Nephron progenitor cell (in vitro differentiated cells): ENCODE data around the gene PLIN1.

Experiments used
- DNase-seq: peaks from one replicate; pipeline ENCODE4 v3.0.0; 2021
- H3K27ac Mint-ChIP-seq: 2 replicates; pipeline ENCODE4 v1.8.0; 2021; ENCODE audit warnings: mild to moderate bottlenecking, moderate library complexity, mixed read lengths
- H3K27me3 Mint-ChIP-seq: 2 replicates; pipeline ENCODE4 v1.8.0; 2021; ENCODE audit warnings: mild to moderate bottlenecking, low read depth, mixed read lengths; ENCODE audit not compliant: poor library complexity
- H3K36me3 Mint-ChIP-seq: 2 replicates; pipeline ENCODE4 v1.8.0; 2021; ENCODE audit warnings: low read depth, mixed read lengths
- H3K4me1 Mint-ChIP-seq: 2 replicates; pipeline ENCODE4 v1.8.0; 2021; ENCODE audit warnings: mixed read lengths
- H3K4me3 Mint-ChIP-seq: 2 replicates; pipeline ENCODE4 v1.8.0; 2021; ENCODE audit warnings: mild to moderate bottlenecking, moderate library complexity, mixed read lengths
- H3K9me3 Mint-ChIP-seq: 2 replicates; pipeline ENCODE4 v1.8.0; 2021; ENCODE audit warnings: mild to moderate bottlenecking, moderate library complexity, mixed read lengths
- CTCF ChIP-seq: fragments of 200-600 bp; sonication (generic); IDR thresholded peaks from 2 replicates; pipeline ENCODE4 v1.5.0; 2021; ENCODE audit warnings: antibody characterized with exemption

PLIN1 gene

GRCh38 chr15:89677381-89677780 is 1.8 kb downstream of the PLIN1 start:
- H3K9me3 Mint-ChIP-seq, result no peaks in the 10 kb centered on the region
- TF ChIP-seq CTCF, result no peak
- H3K27ac Mint-ChIP-seq, result no peak overlapping the region
- peaks cover 32% of the 10 kb centered on the region for H3K27me3 Mint-ChIP-seq
- H3K4me3 Mint-ChIP-seq, result no peak overlapping the region
- no peaks in the 10 kb centered on the region for H3K36me3 Mint-ChIP-seq
- no peak for DNase-seq
- H3K4me1 Mint-ChIP-seq, result peaks cover 32% of the 10 kb centered on the region

GRCh38 chr15:89675606-89676005 is 3.6 kb downstream of the PLIN1 start:
- no peak for DNase-seq

GRCh38 chr15:89674526-89674925 is 4.6 kb downstream of the PLIN1 start:
- no peak for DNase-seq
- peaks cover 31% of the 10 kb centered on the region for H3K27me3 Mint-ChIP-seq
- H3K4me1 Mint-ChIP-seq, result peaks cover 19% of the 10 kb centered on the region
- no peaks in the 10 kb centered on the region for H3K9me3 Mint-ChIP-seq
- no peak overlapping the region for H3K27ac Mint-ChIP-seq
- H3K4me3 Mint-ChIP-seq, result no peak overlapping the region
- no peak for TF ChIP-seq CTCF
- no peaks in the 10 kb centered on the region for H3K36me3 Mint-ChIP-seq

More at GRCh38 chr15:89675606-89676005, 3.6 kb downstream of the PLIN1 start:
- Mint-ChIP-seq H3K27me3 (peaks cover 25% of the 10 kb centered on the region), H3K36me3 (no peaks in the 10 kb centered on the region), H3K4me1 (peaks cover 30% of the 10 kb centered on the region), H3K9me3 (no peaks in the 10 kb centered on the region), H3K27ac (no peak overlapping the region), H3K4me3 (no peak overlapping the region)
- TF ChIP-seq CTCF, result no peak

GRCh38 chr15:89673165-89673512 is 6.0 kb downstream of the PLIN1 start:
- peak; percentile 71 for TF ChIP-seq CTCF
- peaks cover 8% of the 10 kb centered on the region for H3K4me1 Mint-ChIP-seq
- H3K9me3 Mint-ChIP-seq, result no peaks in the 10 kb centered on the region
- H3K36me3 Mint-ChIP-seq, result no peaks in the 10 kb centered on the region
- no peak overlapping the region for H3K4me3 Mint-ChIP-seq
- H3K27ac Mint-ChIP-seq, result no peak overlapping the region
- DNase-seq, result peak; percentile 71
- H3K27me3 Mint-ChIP-seq, result peaks cover 29% of the 10 kb centered on the region

GRCh38 chr15:89672221-89673164 is 6.7 kb downstream of the PLIN1 start:
- no peak for TF ChIP-seq CTCF
- no peaks in the 10 kb centered on the region for H3K9me3 Mint-ChIP-seq
- H3K4me3 Mint-ChIP-seq, result no peak overlapping the region
- peaks cover 8% of the 10 kb centered on the region for H3K4me1 Mint-ChIP-seq
- no peaks in the 10 kb centered on the region for H3K36me3 Mint-ChIP-seq
- H3K27ac Mint-ChIP-seq, result no peak overlapping the region
- peaks cover 27% of the 10 kb centered on the region for H3K27me3 Mint-ChIP-seq
- DNase-seq, result no peak

GRCh38 chr15:89671687-89672086 is 7.5 kb downstream of the PLIN1 start:
- DNase-seq, result no peak
- peaks cover 8% of the 10 kb centered on the region for H3K4me1 Mint-ChIP-seq
- peaks cover 20% of the 10 kb centered on the region for H3K27me3 Mint-ChIP-seq
- no peak for TF ChIP-seq CTCF
- no peak overlapping the region for H3K4me3 Mint-ChIP-seq
- no peaks in the 10 kb centered on the region for H3K9me3 Mint-ChIP-seq
- no peak overlapping the region for H3K27ac Mint-ChIP-seq
- H3K36me3 Mint-ChIP-seq, result no peaks in the 10 kb centered on the region
